ENCODE measurements around the gene NHSL2.

NHSL2 gene

GRCh38 chrX:72003811-72004750 lies 93.4 kb downstream of the NHSL2 start:
- Histone ChIP-seq H3K4me3 (ENCODE audit: low read depth, low read length) (no peak overlapping the region), H3K9me3 (ENCODE audit: severe bottlenecking) (no peaks in the 10 kb centered on the region), H3K27me3 (ENCODE audit: insufficient read depth, low read depth, severe bottlenecking) (no peaks in the 10 kb centered on the region), H3K36me3 (no peaks in the 10 kb centered on the region), H3K27ac (peak overlapping the region; percentile 32; the same call in 1 of the 2 replicates)
- TF ChIP-seq, protein P1, sequence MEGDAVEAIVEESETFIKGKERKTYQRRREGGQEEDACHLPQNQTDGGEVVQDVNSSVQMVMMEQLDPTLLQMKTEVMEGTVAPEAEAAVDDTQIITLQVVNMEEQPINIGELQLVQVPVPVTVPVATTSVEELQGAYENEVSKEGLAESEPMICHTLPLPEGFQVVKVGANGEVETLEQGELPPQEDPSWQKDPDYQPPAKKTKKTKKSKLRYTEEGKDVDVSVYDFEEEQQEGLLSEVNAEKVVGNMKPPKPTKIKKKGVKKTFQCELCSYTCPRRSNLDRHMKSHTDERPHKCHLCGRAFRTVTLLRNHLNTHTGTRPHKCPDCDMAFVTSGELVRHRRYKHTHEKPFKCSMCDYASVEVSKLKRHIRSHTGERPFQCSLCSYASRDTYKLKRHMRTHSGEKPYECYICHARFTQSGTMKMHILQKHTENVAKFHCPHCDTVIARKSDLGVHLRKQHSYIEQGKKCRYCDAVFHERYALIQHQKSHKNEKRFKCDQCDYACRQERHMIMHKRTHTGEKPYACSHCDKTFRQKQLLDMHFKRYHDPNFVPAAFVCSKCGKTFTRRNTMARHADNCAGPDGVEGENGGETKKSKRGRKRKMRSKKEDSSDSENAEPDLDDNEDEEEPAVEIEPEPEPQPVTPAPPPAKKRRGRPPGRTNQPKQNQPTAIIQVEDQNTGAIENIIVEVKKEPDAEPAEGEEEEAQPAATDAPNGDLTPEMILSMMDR (IDR thresholded peaks at IDR 0.05; ENCODE audit: low read depth, low read length), result peak; percentile 67
- DNase-seq, result peak; percentile 53

DNA sequence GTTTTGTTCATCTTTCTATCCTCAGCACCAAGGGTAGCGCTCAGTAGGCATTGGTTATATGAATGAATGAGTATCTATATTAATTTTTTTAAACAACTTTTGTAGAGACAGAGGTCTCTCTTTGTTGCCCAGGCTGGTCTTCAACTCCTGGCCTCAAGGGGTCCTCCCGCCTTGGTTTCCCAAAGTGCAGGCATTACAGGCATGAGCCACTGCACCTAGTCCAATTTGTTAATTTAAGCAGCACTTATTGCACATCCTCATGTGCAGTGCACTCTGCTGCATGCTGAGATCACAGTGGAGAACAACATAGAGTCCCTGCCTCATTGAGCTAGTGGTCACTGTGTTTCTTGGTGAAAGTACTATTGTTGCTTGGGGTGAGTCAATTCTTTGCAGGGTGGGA lies 94.4 kb downstream of the NHSL2 start:
- no peaks in the 10 kb centered on the region for H3K27me3 ChIP-seq (ENCODE audit: insufficient read depth, low read depth, severe bottlenecking)

GRCh38 chrX:72006461-72006860 lies 95.8 kb downstream of the NHSL2 start:
- Histone ChIP-seq H3K9me3 (ENCODE audit: severe bottlenecking) (no peaks in the 10 kb centered on the region), H3K27ac (no peak overlapping the region), H3K36me3 (peaks cover 15% of the 10 kb centered on the region; the same call in 1 of the 2 replicates), H3K4me3 (ENCODE audit: low read depth, low read length) (no peak overlapping the region), H3K27me3 (ENCODE audit: insufficient read depth, low read depth, severe bottlenecking) (no peaks in the 10 kb centered on the region)
- no peak for DNase-seq
- TF ChIP-seq, protein P1 (IDR thresholded peaks at IDR 0.05; ENCODE audit: low read depth, low read length), result no peak

More for the DNA sequence above, 94.4 kb downstream of the NHSL2 start:
- DNase-seq, result no peak
- peaks cover 5% of the 10 kb centered on the region; the same call in 1 of the 2 replicates for H3K36me3 ChIP-seq
- H3K4me3 ChIP-seq (ENCODE audit: low read depth, low read length), result no peak overlapping the region
- TF ChIP-seq, protein P1 (IDR thresholded peaks at IDR 0.05; ENCODE audit: low read depth, low read length), result no peak
- no peaks in the 10 kb centered on the region for H3K9me3 ChIP-seq (ENCODE audit: severe bottlenecking)
- no peak overlapping the region for H3K27ac ChIP-seq

DNA sequence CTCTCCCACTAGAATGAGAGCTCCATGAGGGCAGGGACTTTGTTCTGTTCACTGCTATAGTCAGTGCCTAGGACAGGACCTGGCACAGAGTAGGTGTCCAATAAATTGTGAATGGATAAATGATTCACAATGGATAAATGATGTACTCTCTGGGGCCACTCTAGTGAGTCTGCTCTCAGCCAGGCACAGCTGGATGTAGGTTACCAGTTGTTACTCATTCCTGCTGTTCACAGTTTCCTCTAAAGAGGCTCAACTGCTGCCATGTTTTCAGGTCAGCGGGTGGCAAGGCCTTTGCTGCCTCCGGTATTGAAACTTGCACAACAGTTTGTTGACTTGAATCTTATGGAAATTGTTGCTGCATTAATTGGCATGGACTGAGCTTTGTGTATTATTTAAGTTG lies 99.1 kb downstream of the NHSL2 start:
- Histone ChIP-seq H3K9me3 (ENCODE audit: severe bottlenecking) (no peaks in the 10 kb centered on the region), H3K27ac (no peak overlapping the region), H3K36me3 (peaks cover 15% of the 10 kb centered on the region), H3K27me3 (ENCODE audit: insufficient read depth, low read depth, severe bottlenecking) (no peaks in the 10 kb centered on the region), H3K4me3 (ENCODE audit: low read depth, low read length) (no peak overlapping the region)
- TF ChIP-seq, protein P1 (IDR thresholded peaks at IDR 0.05; ENCODE audit: low read depth, low read length), result no peak
- no peak for DNase-seq

GRCh38 chrX:72011734-72012133 lies 101.1 kb downstream of the NHSL2 start:
- no peaks in the 10 kb centered on the region for H3K9me3 ChIP-seq (ENCODE audit: severe bottlenecking)
- TF ChIP-seq, protein P1 (IDR thresholded peaks at IDR 0.05; ENCODE audit: low read depth, low read length), result no peak
- DNase-seq, result no peak
- no peak overlapping the region for H3K4me3 ChIP-seq (ENCODE audit: low read depth, low read length)
- H3K36me3 ChIP-seq, result peaks cover 15% of the 10 kb centered on the region
- no peaks in the 10 kb centered on the region for H3K27me3 ChIP-seq (ENCODE audit: insufficient read depth, low read depth, severe bottlenecking)
- no peak overlapping the region for H3K27ac ChIP-seq

All from WERI-Rb-1 (cell line).